HepG2 (cell line): ENCODE measurements around the gene RAB3B. TPM values are rescaled to one million over a fixed set of nuclear protein-coding genes. Genes with fewer than 3 reads are reported as not detected.

ENCODE experiments used
- BRCA1 ChIP-seq: sonication (generic); formaldehyde crosslinking; IDR thresholded peaks from 2 replicates; pipeline ENCODE4 v1.4.0; 2020; ENCODE audit warnings: missing genetic modification reagents
- FOXK1 ChIP-seq: sonication (generic); formaldehyde crosslinking; IDR thresholded peaks from 2 replicates; pipeline ENCODE4 v1.4.0; 2020; ENCODE audit warnings: low read depth, missing genetic modification reagents, borderline replicate concordance
- HOXA9 ChIP-seq: sonication (generic); formaldehyde crosslinking; IDR thresholded peaks from 2 replicates; pipeline ENCODE4 v1.8.1; 2022; ENCODE audit warnings: missing genetic modification reagents, mild to moderate bottlenecking, moderate library complexity, borderline replicate concordance
- PBX2 ChIP-seq: IDR thresholded peaks from 2 replicates; pipeline ENCODE4 v1.6.1; 2016; ENCODE audit warnings: control low read depth
- POLR2G ChIP-seq: fragments of 200-400 bp; formaldehyde crosslinking; IDR thresholded peaks from 2 replicates; pipeline ENCODE4 v1.6.1; 2018; ENCODE audit warnings: mild to moderate bottlenecking, low read depth, low read length, moderate library complexity
- SCMH1 ChIP-seq: sonication (generic); formaldehyde crosslinking; IDR thresholded peaks from 2 replicates; pipeline ENCODE4 v1.9.0; 2021; ENCODE audit warnings: missing genetic modification reagents, mild to moderate bottlenecking, borderline replicate concordance
- SOX5 ChIP-seq: IDR thresholded peaks from 2 replicates; pipeline ENCODE4 v1.6.1; 2016; ENCODE audit warnings: borderline replicate concordance
- TOPORS ChIP-seq: sonication (generic); formaldehyde crosslinking; IDR thresholded peaks from 2 replicates; pipeline ENCODE4 v1.8.0; 2023; ENCODE audit warnings: mild to moderate bottlenecking, missing genetic modification reagents
- ZNF232 ChIP-seq: sonication (generic); formaldehyde crosslinking; IDR thresholded peaks from 2 replicates; pipeline ENCODE4 v1.4.0; 2020; ENCODE audit warnings: missing genetic modification reagents, borderline replicate concordance
- ZNF33B ChIP-seq: sonication (generic); formaldehyde crosslinking; IDR thresholded peaks from 2 replicates; pipeline ENCODE4 v1.5.1; 2020; ENCODE audit warnings: mild to moderate bottlenecking, missing genetic modification reagents
- ZNF430 ChIP-seq: sonication (generic); formaldehyde crosslinking; IDR thresholded peaks from 2 replicates; pipeline ENCODE4 v1.9.0; 2021; ENCODE audit warnings: mild to moderate bottlenecking, missing genetic modification reagents
- ZNF564 ChIP-seq: sonication (generic); formaldehyde crosslinking; IDR thresholded peaks from 2 replicates; pipeline ENCODE4 v1.8.1; 2023; ENCODE audit warnings: mild to moderate bottlenecking, missing genetic modification reagents
- ZNF646 ChIP-seq: sonication (generic); formaldehyde crosslinking; IDR thresholded peaks from 2 replicates; pipeline ENCODE4 v1.9.0; 2021; ENCODE audit warnings: mild to moderate bottlenecking, missing genetic modification reagents
- polyA plus RNA-seq, 8 experiments: library from polyadenylated mRNA; depleted of rRNA in 3 of 8; stranded (reverse) in 7 of 8; unstranded in 1 of 8; fragments of >200 nt; fragmentation: Illumina TruSeq in 4 of 8; extraction: Trizol in 4 of 8; gene quantifications; 2 replicates each; pipeline versions ENCODE4 v1.2.1 to v1.2.3, GENCODE V29; 2011 to 2016; ENCODE audit warnings: low read depth in 4 of 8, missing spikeins in 1 of 8, mixed read lengths in 1 of 8; ENCODE audit not compliant: insufficient read depth in 1 of 8
- total RNA-seq, 5 experiments: library from RNA; depleted of rRNA; stranded (reverse); fragments of >200 nt; fragmentation: Illumina TruSeq; extraction: Trizol; gene quantifications; 2 replicates each; pipeline ENCODE4 v1.2.3, GENCODE V29; 2016; ENCODE audit warnings: low read depth in 1 of 5
- TF ChIP-seq, protein P1 (sequence below): sonication (generic); formaldehyde crosslinking; IDR thresholded peaks from 2 replicates; pipeline ENCODE4 v1.4.0; 2020; ENCODE audit warnings: missing genetic modification reagents

Gene RAB3B
- total and polyA plus RNA-seq, 2 of the 13 experiments (the other 11 are each of a cell fraction or from before 2014, with no cell fraction given) = 1.0 to 1.2 TPM

GRCh38 chr1:51878616-51879336, 111.7 kb downstream of the RAB3B start, which contains the start of gene NRDC (continued):
- no peak for TF ChIP-seq ZNF646 (CRISPR knock-in tag)
- peak; percentile 39; the same call in 1 of the 2 replicates for TF ChIP-seq ZNF33B (CRISPR knock-in tag)
- TF ChIP-seq ZNF232 (CRISPR knock-in tag) = no peak
- TF ChIP-seq ZNF564 (CRISPR knock-in tag) = peak; percentile 44; the same call in 1 of the 2 replicates
- no peak for TF ChIP-seq HOXA9 (CRISPR knock-in tag)
- no peak for TF ChIP-seq ZNF430 (CRISPR knock-in tag)
- TF ChIP-seq SCMH1 (CRISPR knock-in tag) = no peak
- TF ChIP-seq FOXK1 = peak; percentile 81
- TF ChIP-seq SOX5 = peak; percentile 29
- TF ChIP-seq TOPORS (CRISPR knock-in tag) = 0 out of 2 replicates have a peak, but pooled peaks have one; percentile 67
- TF ChIP-seq BRCA1 (CRISPR knock-in tag) = no peak
- TF ChIP-seq, protein P1, sequence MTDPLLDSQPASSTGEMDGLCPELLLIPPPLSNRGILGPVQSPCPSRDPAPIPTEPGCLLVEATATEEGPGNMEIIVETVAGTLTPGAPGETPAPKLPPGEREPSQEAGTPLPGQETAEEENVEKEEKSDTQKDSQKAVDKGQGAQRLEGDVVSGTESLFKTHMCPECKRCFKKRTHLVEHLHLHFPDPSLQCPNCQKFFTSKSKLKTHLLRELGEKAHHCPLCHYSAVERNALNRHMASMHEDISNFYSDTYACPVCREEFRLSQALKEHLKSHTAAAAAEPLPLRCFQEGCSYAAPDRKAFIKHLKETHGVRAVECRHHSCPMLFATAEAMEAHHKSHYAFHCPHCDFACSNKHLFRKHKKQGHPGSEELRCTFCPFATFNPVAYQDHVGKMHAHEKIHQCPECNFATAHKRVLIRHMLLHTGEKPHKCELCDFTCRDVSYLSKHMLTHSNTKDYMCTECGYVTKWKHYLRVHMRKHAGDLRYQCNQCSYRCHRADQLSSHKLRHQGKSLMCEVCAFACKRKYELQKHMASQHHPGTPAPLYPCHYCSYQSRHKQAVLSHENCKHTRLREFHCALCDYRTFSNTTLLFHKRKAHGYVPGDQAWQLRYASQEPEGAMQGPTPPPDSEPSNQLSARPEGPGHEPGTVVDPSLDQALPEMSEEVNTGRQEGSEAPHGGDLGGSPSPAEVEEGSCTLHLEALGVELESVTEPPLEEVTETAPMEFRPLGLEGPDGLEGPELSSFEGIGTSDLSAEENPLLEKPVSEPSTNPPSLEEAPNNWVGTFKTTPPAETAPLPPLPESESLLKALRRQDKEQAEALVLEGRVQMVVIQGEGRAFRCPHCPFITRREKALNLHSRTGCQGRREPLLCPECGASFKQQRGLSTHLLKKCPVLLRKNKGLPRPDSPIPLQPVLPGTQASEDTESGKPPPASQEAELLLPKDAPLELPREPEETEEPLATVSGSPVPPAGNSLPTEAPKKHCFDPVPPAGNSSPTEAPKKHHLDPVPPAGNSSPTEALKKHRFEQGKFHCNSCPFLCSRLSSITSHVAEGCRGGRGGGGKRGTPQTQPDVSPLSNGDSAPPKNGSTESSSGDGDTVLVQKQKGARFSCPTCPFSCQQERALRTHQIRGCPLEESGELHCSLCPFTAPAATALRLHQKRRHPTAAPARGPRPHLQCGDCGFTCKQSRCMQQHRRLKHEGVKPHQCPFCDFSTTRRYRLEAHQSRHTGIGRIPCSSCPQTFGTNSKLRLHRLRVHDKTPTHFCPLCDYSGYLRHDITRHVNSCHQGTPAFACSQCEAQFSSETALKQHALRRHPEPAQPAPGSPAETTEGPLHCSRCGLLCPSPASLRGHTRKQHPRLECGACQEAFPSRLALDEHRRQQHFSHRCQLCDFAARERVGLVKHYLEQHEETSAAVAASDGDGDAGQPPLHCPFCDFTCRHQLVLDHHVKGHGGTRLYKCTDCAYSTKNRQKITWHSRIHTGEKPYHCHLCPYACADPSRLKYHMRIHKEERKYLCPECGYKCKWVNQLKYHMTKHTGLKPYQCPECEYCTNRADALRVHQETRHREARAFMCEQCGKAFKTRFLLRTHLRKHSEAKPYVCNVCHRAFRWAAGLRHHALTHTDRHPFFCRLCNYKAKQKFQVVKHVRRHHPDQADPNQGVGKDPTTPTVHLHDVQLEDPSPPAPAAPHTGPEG (CRISPR knock-in tag) = no peak; the same call in 1 of the 2 replicates
- TF ChIP-seq POLR2G = peak; percentile 86
- no peak for TF ChIP-seq PBX2 (CRISPR knock-in tag)
